NCI-H1930 (cell line): Measurements from ENCODE around the gene ITPR1.

Source experiments
- DNase-seq, 2 experiments: peaks; one replicate each; lab custom pipeline; 2025; lab: John Stamatoyannopoulos, UW

ITPR1 gene

DNA sequence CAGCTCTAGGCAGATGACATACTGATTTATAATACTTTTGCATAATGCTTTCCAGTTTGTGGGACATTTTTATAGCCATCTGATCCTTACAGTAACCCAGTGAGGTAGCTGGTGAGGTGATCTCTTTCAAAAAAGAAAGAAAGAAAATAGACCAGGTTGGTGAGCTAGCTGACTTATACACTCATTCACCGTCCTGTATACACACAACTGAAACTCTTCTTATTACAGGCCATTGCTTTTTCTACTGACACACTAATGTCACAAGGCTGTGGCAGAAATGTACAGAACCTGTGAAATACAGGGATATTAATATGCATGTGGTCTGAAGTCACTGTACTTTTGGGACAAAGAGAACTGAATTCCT, 335.9 kb downstream of the ITPR1 start:
- DNase-seq: no peak

DNA sequence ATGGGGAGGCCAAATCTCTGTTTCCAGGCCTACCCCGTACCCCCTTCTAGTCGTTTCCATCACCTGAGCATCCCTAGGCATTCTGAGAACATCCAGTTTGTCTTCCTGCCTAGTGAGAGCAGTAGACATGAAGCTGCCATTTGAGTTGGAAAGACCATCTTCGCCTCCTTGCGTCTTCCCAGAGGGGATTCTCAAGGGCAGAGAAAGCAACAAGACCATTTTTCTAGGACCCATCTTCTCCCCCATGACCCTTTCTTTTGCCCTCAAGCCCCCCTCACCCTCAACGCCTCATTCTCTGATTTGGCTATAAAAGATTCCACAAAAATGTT, 337.4 kb downstream of the ITPR1 start:
- DNase-seq: no peak

DNA sequence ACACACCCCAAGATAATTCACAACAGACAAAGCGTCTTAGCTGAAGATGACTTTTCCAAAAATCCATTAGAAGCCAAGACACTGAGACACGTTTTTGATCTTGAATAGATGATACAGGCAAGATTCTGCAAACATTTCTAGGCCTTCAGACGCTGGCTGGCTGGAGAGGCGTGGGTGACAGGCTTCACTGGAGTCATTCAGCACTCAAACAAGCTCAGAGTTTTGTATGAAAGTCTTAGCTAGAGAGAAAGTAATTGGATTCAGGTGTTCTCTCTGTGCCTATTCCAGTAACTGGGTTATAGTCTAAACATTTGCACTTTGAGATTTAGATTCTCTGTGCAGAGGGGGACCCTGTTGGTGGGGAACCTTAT, 338.4 kb downstream of the ITPR1 start:
- DNase-seq: no peak

DNA sequence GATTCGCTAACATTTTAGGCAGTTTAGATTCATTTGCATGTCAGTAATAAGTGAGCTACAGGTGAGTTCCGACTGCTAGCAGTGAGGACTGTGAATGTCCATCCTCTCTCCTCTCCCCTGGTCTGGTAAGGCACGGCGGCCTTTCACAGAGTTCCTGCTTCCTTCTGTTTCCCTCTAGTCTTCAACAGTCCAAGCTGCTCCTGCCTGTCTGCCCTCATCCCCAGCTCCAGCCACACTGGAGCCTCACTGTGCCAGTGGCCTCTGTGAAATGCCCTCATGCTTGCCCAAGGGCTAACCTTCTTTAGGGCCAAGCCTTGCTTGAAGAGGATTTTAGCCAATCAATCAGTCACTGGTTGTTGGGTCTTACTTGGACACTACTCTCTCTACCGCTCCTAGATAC, 340.3 kb downstream of the ITPR1 start:
- DNase-seq: no peak

DNA sequence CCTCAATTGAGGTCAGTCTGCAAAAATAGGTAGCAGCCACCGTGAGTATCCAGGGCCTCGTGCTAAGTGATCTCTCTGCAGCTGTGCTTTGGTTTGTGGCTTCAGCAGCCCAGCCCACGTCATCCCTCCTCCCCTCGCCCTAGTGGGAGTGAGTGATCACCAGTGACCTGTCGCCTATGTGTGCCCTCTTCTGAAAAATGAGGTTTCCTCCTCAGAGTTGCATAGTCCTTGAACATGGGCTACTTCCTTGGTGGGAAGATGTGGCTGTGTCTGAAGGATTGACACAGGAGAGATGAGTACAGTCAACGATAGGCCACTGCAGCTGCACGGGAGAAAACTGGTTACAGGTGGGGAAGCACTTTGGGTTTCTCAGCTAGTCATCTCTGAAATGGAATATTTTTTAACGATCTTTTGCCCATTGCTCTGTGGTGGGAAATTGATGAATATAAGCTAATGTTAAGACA, 341.3 kb downstream of the ITPR1 start:
- no peak for DNase-seq

DNA sequence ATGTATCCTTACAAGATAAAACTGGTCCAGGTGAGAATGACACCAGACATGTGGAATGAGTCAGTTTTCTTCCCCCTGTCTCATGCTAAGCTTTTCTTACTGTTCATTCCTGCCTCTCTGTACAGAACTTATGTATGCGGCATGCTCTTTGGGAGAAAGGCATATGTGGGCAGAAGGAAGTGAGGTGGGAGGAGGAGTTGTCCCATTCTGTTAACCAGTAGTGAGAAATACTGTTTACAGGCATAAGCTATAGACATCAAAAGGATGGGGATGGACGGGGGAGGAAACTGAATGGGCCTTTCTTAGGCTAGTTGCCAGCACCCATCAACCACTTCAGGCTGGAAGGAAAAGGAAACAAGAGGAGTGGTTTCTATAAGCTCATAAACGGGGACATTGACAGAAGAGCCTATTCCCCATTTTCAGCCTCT, 342.5 kb downstream of the ITPR1 start:
- no peak for DNase-seq

DNA sequence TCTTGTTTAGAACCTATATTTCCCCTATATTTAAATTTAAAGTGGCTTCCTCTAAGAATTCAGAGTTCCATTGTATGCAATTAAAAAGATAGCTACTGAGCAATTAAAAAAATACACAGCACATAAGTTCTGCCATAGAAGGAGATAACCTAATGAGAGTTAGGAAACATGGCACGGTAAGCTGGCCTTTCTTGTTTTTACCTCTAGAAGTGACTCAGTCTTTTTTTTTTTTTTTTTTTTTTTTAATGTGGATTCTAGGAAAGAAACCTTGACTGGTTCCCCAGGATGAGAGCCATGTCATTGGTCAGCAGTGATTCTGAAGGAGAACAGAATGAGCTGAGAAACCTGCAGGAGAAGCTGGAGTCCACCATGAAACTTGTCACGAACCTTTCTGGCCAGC, 343.4 kb downstream of the ITPR1 start:
- DNase-seq: no peak

DNA sequence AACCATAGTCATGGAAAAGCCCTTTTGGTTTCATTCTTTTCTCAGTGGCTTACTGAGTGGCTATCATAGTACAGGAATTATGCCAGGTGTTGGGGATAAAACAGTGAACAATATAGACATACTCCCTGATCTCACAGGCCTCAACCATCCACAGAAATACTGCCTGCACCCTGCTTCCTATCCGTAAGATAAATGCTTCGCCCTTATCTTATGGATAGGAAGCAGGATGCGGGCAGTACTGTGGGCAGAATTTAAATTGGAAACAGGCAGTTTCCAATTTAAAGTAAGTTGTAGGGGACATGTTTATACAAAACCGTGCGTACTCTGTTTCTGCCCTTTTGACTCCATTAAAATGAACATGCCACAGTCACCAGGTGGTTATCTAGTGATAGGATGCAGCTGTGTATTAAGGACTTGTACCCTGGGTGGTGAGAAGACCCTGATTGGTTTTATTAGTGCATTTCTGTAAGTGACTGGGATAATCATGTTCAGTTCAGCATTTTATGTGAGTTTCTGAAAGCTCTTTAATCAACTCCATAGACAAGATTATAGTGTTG, 344.3 kb downstream of the ITPR1 start:
- no peak for DNase-seq

DNA sequence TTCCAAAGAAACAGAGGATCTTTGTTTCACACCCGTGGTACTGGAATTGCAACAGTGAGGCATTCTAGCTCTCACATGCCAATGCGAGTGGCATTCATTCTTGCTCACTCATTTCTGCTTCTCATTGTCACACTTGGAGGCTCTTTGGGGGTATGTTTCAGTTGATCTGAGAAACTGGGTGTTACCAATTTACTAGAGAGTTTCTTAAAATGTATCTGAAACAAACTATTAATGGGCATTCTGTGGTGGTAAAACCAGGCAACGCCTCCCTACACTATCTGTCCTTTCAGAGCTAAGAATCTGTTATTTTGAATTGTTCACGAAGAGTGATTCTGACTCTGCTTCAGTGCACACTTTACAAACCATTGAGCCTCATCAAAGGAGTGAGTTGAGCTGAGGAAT, 345.5 kb downstream of the ITPR1 start:
- no peak for DNase-seq

DNA sequence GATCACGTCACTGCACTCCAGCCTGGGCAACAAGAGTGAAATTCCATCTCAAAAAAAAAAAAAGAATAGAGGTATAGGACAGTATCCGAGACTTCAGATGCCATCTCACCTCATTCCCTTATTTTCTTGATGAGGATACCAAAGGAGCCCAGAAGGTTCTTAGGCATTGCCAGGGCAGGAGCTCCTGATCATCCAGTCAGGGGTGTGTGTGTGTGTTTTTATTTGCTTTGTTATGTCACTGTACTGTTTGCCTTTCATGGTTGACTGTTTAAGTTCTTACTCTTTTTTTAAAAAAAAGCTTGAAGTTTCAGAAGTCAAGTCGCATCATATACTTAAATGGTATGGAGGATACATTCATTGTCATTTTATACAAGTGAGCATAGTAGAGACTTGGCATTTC, 346.1 kb downstream of the ITPR1 start:
- DNase-seq: no peak

DNA sequence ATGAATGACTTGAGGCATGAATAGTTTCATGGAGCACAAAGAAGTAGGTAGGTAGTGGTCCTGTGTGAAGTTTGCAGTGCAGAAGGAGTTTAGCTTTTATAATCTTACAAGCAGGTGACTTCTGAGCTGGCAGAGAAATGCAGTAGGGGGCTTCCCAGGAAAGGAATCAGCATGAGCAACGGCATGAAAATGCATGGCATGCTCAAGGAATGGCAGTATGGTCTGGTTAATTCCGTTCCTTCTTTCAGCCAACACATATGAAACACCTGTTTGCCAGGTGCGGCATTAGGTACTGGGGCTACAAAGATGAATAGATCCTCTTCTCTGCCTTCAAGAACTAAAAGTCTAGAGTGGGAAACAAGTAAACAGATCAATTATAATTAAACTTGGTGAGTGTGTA, 348.1 kb downstream of the ITPR1 start:
- DNase-seq: no peak

DNA sequence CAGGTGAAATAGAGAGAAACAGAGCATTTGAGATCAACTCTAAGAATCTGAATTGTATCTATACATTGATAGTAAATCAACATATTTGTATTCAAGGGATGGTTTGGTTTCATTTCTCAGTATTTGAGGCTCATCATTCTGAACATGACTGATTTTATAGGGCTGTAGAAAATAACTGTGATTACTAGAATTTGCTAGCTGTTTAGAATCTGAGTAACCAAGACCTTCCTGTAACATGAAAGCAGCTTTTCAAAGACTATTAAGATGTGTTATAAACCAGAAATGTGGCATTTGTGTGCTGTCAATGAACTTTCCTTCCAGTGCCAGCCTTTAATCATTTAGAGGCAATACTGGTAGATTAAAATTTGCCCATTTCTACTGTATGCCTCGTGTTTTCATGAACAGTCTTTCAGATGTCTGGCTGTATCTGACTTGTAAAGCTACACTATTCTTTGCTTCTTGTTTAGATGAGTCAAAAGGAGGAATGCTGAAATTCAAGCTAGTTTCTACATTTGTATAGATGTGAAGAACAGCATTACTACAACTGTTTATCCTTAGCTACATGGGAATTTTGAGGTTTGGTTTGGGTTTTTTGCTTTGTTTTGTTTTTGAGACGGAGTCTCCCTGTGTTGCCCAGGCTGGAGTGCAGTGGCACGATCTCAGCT, 348.8 kb downstream of the ITPR1 start:
- DNase-seq: no peak

DNA sequence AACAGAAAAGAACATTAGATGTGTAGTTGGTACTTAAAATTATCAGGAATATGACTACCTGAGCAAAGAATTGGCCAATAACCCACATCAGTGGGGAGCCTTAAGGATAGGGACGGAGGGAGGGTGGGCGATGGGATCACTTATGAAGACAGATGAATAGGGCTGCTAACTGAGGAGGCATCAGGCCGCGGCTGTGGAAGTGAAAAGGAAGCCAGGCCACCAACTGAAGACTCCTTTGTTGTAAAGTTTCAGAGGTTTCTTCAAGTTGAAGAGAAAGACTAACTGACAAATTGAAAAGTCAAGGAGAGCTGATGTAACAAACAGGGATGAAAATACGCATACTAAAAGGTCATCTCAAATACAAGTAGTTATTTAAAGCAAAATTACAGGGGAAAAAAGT, 350.5 kb downstream of the ITPR1 start:
- DNase-seq: no peak

DNA sequence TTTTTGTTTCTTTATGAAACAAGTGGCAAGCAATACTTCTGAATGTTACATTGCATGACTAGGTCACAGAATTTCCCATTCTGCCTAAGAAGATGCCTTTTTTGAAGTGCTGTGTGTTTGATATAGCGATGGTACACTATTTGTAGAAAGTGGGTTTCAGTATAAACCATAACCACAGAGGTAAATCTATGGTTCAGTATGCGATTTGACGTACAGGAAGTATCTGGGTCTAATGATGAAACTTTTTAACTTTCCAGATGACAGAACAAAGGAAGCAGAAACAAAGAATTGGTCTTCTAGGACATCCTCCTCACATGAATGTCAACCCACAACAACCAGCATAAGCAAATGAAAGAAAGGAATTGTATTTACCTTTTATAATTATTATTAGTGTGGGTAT, 352.7 kb downstream of the ITPR1 start:
- DNase-seq: no peak

DNA sequence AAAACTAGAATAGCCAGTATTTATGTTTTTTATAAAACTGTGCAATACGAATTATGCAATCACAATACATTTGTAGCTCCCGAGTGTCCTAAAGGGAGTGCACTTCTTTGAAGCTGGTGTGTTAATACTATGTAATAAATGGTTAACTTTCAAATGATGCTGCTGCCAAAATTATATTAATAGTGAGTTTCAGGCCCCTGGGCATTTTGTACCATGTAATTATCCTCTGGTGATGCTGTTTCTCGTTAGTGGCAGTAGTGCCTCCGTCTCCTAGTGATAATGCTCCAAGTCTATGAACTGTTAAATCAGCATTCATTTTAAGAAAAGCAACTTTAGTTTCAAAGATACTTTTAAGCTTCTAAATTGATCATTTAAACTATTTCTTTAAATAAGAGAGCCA, 353.4 kb downstream of the ITPR1 start:
- DNase-seq: no peak

DNA sequence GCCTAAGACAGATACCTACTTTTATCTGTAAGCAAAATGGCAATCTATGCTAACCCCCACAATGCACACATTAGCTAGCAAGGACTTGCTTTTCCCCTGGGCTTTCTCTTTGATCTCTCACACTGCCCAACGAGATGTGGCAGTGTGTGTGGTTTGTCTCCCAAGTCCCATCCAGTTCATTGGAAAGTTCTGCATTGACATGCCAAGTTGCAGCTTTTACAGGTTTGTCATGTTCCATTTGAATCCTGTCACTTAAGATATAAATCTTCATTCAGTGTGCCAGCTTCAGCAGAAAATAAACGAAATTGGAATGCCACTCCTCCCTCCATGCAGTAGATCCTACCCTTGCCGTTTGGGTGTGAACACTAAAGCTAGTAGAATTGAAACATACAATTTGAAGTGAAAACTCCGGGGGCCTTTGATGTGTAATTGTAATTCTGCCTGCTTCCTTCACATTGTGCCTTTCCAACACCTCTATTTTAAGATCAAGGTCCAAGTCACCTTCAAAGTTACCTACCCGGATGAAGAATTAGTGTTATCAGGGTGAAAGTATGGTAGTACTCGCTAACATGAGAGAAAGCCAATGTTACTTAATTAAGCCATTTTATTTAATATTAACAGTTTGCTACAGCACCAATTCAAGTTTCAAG, 355.2 kb downstream of the ITPR1 start:
- DNase-seq: no peak

DNA sequence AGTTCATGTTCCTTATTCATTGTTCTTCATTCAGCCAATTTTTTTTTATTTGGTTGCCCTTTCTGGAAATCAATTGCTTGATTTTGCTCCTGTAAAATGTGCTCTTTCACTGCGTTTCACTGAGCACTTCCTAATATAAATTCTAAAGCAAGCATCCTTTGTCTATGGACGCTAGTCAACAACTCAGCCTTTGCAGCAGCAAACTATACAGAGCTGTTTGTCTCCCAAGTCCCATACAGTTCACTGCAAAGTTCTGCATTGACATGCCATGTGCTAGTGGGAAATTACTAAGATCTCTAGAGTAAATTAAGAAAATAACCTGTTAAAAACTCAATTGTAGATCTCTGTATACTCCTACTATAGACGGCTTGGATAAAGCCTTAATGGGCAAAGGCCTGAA, 356.0 kb downstream of the ITPR1 start:
- DNase-seq: no peak

DNA sequence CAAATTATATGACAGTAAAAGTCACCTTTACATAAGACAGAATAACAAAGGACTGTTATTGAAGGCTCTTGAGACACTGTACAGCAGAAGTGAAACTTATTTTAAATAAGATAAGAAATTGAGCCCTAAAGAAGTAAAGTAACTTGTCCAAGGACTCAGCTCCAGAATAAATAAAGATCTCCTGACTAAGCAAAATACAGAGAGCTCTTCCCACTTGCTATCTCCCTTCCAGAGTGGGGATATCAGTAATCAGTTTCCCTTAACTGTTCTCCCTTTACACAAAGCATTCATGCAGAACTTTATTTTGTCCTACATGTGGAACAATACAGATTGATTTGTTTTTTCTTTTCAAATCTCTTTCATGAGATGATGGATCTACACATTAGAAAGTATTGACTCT, 356.6 kb downstream of the ITPR1 start:
- no peak for DNase-seq

DNA sequence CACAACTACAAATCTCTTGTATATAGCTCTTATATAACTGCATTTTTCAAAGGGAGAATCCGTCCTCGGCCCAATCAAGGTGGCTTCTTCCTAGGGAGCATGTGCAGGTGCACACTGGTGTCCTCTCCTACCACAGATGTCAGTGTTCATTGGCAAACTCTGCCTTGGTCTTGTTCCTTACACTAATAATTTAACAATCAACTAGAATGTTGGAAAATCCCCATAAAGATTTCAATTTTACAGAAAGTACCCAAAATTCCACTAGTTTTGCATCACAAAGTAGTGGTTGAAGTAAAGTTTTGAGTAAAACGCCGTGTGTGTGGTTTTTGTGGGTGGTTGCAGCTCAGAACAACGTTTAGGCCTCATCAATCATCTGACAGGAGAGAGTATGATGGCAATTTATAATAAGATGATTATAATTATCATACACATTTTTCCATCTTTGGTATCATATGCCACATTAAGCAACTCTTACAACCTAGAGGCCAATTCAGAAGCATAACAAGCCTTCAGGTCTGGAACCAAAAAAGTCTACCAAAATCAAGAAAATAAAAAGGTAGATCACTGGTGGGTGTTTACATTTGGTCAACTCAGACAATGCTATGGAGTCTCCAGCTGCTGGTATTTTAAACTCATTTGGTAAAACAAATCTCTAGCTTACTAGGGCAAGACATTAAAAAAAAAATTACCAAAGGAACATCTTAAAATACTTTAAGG, 357.2 kb downstream of the ITPR1 start:
- DNase-seq: no peak

DNA sequence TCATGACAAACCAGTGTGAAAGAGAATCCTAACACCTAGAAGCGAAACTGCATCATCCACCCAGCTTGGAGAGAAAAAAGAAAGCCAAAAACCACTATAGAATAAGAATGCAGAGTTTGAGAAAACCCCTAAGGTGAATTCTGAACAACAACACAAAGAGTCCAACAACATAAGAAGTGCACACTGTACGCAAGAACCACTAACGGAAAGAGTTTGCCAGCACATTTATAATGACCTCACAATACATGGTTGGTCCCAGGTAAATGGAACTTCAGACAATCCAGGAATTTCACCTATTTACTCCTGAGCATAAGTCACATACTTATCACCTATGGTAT, 357.7 kb downstream of the ITPR1 start:
- no peak for DNase-seq

DNA sequence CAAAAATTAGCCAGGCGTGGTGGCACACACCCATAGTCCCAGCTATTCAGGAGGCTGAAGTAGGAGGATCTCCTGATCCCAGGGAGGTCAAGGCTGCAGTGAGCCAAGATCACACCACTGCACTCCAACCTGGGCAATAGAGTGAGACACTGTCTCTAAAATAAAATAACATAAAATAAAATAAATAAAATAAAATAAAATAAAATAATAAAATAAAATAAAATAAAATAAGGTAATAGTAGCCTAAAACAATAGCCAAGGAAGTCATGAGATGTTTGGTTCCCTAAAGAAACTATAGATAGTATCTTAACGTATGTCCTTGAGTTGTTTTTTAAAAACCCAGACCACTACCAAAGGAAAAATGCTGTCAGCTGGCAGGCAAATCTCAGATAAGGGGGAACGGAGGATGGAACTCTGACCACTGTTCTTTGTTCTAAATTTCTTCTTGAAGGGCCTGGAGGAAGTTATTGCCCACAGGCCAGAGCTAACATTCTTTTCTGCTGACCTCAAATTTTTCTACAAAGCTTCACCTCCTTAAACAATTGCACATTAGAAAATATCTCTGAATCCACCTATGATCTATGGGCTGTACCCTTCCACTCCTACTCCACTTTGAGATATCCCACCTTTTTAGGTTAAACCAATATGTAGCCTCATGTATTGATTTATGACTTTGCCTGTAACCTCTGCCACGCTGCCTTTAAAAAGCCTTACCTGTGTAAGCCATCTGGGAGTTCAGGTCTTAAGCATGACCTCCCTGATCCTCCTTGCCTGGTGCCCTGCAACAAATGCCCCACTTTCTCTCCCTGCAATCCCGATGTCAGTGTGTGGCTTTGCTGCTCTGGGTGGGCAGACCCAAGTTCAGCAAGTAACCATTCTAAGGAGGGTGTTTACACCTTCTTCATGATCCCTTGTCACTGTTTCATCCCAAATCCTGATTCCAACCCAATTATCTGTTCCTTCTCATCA, 359.9 kb downstream of the ITPR1 start:
- no peak for DNase-seq

DNA sequence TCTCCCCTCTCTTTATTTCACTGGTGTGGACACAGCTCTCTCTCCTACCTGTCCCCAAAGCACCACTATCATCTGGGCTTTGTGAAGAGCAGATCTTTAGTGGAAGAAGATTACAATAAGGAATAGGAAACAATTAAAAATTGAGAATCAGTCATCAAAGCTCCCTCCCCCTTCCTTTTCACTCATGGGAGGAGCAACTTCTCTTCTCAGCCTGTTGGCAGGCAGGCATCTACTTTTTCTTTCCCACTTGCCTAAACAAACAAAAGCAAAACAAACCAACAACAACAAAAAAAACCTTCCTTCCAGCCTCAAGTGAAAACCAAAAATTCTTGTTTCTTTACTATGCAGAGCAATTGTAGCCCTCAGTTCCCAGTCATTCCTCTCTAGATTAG, 360.6 kb downstream of the ITPR1 start:
- no peak for DNase-seq
